ENCODE data around the gene VAV2.

GRCh38 chr9:133904346-133905090 is 87.6 kb downstream of the VAV2 start:
- TF ChIP-seq CTCF (IDR thresholded peaks at IDR 0.05) (no peak), POLR2AphosphoS5 (IDR thresholded peaks at IDR 0.05) (no peak), POLR2A (IDR thresholded peaks at IDR 0.05) (no peak)

Data from breast epithelium (tissue), 3 donors.